ENCODE data around the gene LRRC9.
"Not testable (repeated sequence)": the region's sequence is repeated elsewhere in the genome, so short reads cannot be mapped to it uniquely, and the experiment has no call there.

LRRC9 gene

DNA sequence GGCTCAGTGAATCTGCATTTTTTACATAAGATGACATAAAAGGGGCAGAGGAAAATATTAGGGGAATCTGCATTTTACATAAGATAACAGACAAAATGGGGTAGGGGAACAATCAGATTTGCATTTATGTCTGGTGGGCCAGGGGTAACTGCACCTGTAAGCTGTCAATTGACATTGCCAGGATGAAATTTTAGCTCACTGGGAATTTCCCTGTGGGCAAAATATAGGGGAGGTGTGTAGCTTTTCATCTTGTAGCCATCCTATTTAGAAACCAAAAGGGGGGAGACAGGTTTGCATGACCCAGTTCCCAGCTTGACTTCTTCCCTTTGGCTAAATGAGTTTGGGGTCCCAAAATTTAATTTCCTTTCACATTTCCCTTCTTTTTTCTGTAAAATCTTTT, 175.3 kb downstream of the LRRC9 start:
- no peaks in the 10 kb centered on the region for H3K9me3 ChIP-seq (ENCODE audit: severe bottlenecking)
- no peak overlapping the region for H3K4me3 ChIP-seq (ENCODE audit: low read depth, low read length)
- H3K27ac ChIP-seq = no peak overlapping the region
- no peak for TF ChIP-seq CTCF (IDR thresholded peaks at IDR 0.05; ENCODE audit: low read depth, low read length)
- DNase-seq = no peak
- no peaks in the 10 kb centered on the region for H3K27me3 ChIP-seq (ENCODE audit: insufficient read depth, low read depth, severe bottlenecking)
- peaks cover 25% of the 10 kb centered on the region for H3K36me3 ChIP-seq

DNA sequence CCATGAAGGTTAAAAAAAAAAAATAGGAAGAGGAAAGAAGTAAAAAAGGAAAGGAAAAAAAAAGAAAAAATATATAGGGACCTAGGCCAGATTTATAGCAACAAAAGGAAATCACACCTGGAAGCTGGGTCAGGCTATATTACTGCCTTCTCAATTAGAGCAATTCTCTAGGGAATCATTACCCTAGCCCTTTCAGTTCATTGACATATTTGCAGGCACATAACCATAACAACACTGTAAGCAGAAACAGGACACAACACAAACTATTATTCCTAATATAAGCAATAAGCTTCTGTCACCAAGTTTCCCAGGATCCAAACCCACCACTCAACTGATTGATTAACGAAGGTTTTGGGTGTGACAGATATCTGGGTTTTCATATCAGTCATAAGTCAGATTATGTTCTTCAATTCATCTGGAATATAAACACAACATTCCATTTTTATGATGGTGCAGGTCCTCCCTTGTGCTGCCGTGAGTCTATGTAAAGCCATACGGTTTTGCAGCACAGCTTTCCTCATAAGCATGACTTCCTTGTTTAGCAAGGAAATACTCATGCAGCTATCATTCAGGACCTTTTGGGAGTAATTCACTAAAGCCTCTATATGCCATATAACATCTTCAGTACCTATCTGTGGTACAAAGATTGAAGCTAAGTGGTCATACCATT, 176.0 kb downstream of the LRRC9 start:
- no peaks in the 10 kb centered on the region for H3K27me3 ChIP-seq (ENCODE audit: insufficient read depth, low read depth, severe bottlenecking)
- no peak overlapping the region for H3K4me3 ChIP-seq (ENCODE audit: low read depth, low read length)
- peaks cover 25% of the 10 kb centered on the region for H3K36me3 ChIP-seq
- TF ChIP-seq CTCF (IDR thresholded peaks at IDR 0.05; ENCODE audit: low read depth, low read length) = no peak
- DNase-seq = no peak
- H3K27ac ChIP-seq = no peak overlapping the region
- H3K9me3 ChIP-seq (ENCODE audit: severe bottlenecking) = no peaks in the 10 kb centered on the region

- Histone ChIP-seq H3K9me3 (ENCODE audit: severe bottlenecking) (no peaks in the 10 kb centered on the region), H3K27me3 (ENCODE audit: insufficient read depth, low read depth, severe bottlenecking) (no peaks in the 10 kb centered on the region), H3K27ac (no peak overlapping the region), H3K4me3 (ENCODE audit: low read depth, low read length) (no peak overlapping the region), H3K36me3 (peaks cover 25% of the 10 kb centered on the region)
- DNase-seq = no peak
- no peak for TF ChIP-seq CTCF (IDR thresholded peaks at IDR 0.05; ENCODE audit: low read depth, low read length)
Measured at GRCh38 chr14:60097974-60098373, 178.0 kb downstream of the LRRC9 start.

- H3K36me3 ChIP-seq = peaks cover 20% of the 10 kb centered on the region
- not testable (repeated sequence) for H3K9me3 ChIP-seq (ENCODE audit: severe bottlenecking); H3K27ac ChIP-seq; H3K27me3 ChIP-seq (ENCODE audit: insufficient read depth, low read depth, severe bottlenecking); DNase-seq; H3K4me3 ChIP-seq (ENCODE audit: low read depth, low read length)
Measured at GRCh38 chr14:60099855-60100254, 179.9 kb downstream of the LRRC9 start.

GRCh38 chr14:60101786-60102185, 181.8 kb downstream of the LRRC9 start:
- no peak overlapping the region for H3K4me3 ChIP-seq (ENCODE audit: low read depth, low read length)
- H3K9me3 ChIP-seq (ENCODE audit: severe bottlenecking) = no peaks in the 10 kb centered on the region
- no peak for DNase-seq
- H3K36me3 ChIP-seq = peaks cover 20% of the 10 kb centered on the region
- no peaks in the 10 kb centered on the region for H3K27me3 ChIP-seq (ENCODE audit: insufficient read depth, low read depth, severe bottlenecking)
- no peak for TF ChIP-seq CTCF (IDR thresholded peaks at IDR 0.05; ENCODE audit: low read depth, low read length)
- no peak overlapping the region for H3K27ac ChIP-seq

DNA sequence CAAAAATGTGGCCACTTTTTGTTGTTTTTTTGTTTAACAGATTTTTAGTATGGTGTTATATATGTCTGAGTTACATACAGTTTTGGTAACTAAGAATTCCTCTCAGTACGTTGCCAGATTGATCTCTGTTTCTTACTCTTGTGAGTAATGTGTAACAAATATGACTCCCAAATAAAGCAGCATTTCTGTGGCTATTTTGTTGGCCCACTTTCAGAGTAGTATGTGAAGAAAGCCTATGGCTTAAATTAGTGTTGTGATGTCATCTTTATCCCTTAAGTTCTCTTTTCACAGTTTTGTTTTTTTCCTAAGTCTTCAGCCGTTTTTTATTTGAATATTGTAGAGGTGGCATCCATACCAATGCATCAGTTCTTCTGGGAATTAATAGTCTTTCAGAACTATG, 182.4 kb downstream of the LRRC9 start:
- Histone ChIP-seq H3K27ac (no peak overlapping the region), H3K36me3 (peaks cover 16% of the 10 kb centered on the region), H3K9me3 (ENCODE audit: severe bottlenecking) (no peaks in the 10 kb centered on the region), H3K27me3 (ENCODE audit: insufficient read depth, low read depth, severe bottlenecking) (no peaks in the 10 kb centered on the region), H3K4me3 (ENCODE audit: low read depth, low read length) (no peak overlapping the region)
- no peak for DNase-seq
- no peak for TF ChIP-seq CTCF (IDR thresholded peaks at IDR 0.05; ENCODE audit: low read depth, low read length)

Measured in WERI-Rb-1 (cell line).